ENCODE results near the gene GLIPR2.

GRCh38 chr9:36211510-36211909, 75.0 kb downstream of the GLIPR2 start:
- TF ChIP-seq REST (IDR thresholded peaks at IDR 0.05; ENCODE audit: low read depth): no peak
- TF ChIP-seq RAD21 (IDR thresholded peaks at IDR 0.05; ENCODE audit: low read depth): no peak
- no peak for TF ChIP-seq TAF1 (IDR thresholded peaks at IDR 0.05; ENCODE audit: low read depth)
- TF ChIP-seq FOXM1 (IDR thresholded peaks at IDR 0.05; ENCODE audit: borderline replicate concordance, low read depth): no peak
- no peak for TF ChIP-seq CEBPB (IDR thresholded peaks at IDR 0.05)
- TF ChIP-seq MAX (IDR thresholded peaks at IDR 0.05): no peak
- TF ChIP-seq YY1 (IDR thresholded peaks at IDR 0.05; ENCODE audit: low read depth): no peak
- TF ChIP-seq CREB1 (IDR thresholded peaks at IDR 0.05; ENCODE audit: low read depth): no peak
- no peak for TF ChIP-seq TCF12 (IDR thresholded peaks at IDR 0.05; ENCODE audit: low read depth)
- no peak for TF ChIP-seq TEAD4 (IDR thresholded peaks at IDR 0.05)
- TF ChIP-seq NFIC (IDR thresholded peaks at IDR 0.05): no peak
- TF ChIP-seq USF1 (IDR thresholded peaks at IDR 0.05): no peak
- no peak for TF ChIP-seq EP300 (IDR thresholded peaks at IDR 0.05; ENCODE audit: borderline replicate concordance)
